ENCODE data around the gene AMZ1.
"Not testable (repeated sequence)": the region's sequence is repeated elsewhere in the genome, so short reads cannot be mapped to it uniquely, and the experiment has no call there.

Gene AMZ1

DNA sequence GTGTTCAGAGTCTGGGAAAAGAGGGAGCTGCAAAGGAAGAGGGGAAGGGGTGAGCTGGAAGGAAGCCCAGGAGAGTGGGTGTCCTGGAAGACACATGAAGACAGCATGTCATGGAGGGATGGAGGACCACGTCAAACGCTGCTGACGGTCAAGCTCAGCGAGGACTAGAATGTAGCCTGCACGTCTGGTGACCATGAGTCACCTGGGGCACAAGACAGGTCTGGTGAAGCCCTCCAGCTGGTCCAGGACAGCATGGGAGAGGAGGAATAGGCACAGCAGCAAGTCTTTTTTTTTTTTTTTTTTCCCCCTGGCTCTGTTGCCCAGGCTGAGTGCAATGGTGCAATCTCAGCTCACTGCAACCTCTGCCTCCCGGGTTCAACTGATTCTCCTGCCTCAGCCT is 19.6 kb upstream of the AMZ1 start:
- TF ChIP-seq, protein P1, sequence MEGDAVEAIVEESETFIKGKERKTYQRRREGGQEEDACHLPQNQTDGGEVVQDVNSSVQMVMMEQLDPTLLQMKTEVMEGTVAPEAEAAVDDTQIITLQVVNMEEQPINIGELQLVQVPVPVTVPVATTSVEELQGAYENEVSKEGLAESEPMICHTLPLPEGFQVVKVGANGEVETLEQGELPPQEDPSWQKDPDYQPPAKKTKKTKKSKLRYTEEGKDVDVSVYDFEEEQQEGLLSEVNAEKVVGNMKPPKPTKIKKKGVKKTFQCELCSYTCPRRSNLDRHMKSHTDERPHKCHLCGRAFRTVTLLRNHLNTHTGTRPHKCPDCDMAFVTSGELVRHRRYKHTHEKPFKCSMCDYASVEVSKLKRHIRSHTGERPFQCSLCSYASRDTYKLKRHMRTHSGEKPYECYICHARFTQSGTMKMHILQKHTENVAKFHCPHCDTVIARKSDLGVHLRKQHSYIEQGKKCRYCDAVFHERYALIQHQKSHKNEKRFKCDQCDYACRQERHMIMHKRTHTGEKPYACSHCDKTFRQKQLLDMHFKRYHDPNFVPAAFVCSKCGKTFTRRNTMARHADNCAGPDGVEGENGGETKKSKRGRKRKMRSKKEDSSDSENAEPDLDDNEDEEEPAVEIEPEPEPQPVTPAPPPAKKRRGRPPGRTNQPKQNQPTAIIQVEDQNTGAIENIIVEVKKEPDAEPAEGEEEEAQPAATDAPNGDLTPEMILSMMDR (conservative IDR thresholded peaks at IDR 0.05; ENCODE audit: low read length), result no peak
- peak; percentile 54 for DNase-seq (ENCODE audit: low read depth)
- H3K4me3 ChIP-seq (ENCODE audit: low read length), result no peak overlapping the region

DNA sequence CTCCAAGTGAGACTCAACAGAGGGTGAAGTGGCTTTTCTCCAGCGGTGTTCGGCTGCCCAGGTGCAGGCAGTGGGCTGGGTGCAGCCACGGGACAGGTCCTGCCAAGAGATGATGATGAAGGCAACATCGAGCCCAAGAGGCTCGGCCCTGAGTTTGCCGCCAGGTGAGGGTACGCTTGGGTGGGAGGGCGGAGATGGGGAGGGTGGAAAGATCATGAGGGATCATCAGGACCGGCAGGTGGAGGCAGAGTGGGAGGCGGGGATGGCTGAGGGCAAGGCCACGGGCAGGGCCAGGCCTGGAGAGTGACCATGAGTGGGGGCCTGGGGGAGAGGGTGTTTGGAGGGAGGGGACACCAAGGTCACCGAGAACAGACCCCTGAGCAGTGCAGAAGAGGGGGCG is 17.8 kb upstream of the AMZ1 start:
- DNase-seq (ENCODE audit: low read depth), result no peak
- TF ChIP-seq, protein P1 (conservative IDR thresholded peaks at IDR 0.05; ENCODE audit: low read length), result no peak
- H3K4me3 ChIP-seq (ENCODE audit: low read length), result no peak overlapping the region

DNA sequence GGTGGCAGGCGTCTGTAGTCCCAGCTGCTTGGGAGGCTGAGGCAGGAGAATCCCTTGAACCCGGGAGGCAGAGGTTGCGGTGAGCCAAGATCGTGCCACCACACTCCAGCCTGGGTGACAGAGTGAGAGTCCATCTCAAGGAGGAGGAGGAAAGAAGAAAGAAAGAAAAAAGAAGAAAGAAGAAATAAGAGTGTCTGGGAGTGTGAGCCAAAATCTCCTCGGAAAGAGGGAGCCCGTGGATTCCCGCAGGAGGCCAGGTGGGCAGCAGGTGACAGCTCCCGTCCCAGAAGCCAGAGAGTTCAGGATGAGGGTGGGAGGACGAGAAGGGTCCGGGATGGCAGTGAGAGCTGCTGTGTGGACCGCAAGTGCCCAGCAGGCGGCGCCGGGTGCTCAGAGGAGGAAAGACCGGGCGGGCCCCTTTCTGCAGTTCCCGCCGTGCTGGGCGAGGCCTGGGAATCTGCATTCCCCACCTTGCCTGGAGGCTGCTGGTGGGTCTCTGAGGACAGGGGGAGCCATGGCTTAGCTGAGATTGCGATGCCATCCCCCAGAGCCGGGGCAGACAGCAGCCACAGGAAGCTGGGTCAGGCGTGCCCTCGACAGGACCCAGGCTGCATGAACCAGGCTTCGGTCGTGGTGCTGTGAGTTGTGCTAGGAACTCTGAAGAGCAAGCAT is 17.1 kb upstream of the AMZ1 start:
- no peak overlapping the region for H3K4me3 ChIP-seq (ENCODE audit: low read length)
- TF ChIP-seq, protein P1 (conservative IDR thresholded peaks at IDR 0.05; ENCODE audit: low read length), result peak; percentile 75
- peak; percentile 54 for DNase-seq (ENCODE audit: low read depth)

DNA sequence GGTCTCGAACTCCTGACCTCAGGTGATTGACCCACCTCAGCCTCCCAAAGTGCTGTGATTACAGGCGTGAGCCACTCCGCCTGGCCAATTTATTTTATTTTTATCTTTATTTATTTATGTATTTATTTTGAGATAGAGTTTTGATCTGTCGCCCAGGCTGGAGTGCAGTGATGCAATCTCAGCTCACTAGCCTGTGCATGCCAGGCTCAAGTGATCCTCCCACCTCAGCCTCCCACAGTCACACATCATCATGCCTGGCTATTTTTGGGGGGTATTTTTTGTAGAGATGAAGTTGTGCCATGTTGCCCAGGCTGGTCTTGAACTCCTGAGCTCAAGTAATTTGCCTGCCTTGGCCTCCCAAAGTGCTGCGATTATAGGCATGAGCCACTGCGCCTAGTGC is 14.8 kb upstream of the AMZ1 start:
- DNase-seq (ENCODE audit: low read depth); H3K4me3 ChIP-seq (ENCODE audit: low read length): not testable (repeated sequence)

DNA sequence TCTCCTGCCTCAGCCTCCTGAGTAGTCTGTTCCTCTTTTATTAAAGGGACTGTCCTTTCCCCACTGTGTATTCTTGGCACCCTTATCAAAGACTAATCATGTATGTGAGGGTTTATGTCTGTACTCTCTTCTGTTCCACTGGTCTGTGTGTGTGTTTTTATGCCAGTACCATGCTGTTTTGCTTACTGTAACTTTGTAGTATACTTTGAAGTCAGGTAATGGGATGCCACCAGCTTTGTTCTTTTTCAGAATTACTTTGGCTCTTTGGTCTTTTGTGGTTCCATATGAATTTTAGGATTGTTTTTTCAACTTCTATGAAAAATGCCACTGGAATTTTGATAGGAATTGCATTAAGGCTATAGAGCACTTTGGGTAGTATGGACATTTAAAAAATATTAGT is 14.1 kb upstream of the AMZ1 start:
- no peak for DNase-seq (ENCODE audit: low read depth)
- TF ChIP-seq, protein P1 (conservative IDR thresholded peaks at IDR 0.05; ENCODE audit: low read length), result no peak
- no peak overlapping the region for H3K4me3 ChIP-seq (ENCODE audit: low read length)

DNA sequence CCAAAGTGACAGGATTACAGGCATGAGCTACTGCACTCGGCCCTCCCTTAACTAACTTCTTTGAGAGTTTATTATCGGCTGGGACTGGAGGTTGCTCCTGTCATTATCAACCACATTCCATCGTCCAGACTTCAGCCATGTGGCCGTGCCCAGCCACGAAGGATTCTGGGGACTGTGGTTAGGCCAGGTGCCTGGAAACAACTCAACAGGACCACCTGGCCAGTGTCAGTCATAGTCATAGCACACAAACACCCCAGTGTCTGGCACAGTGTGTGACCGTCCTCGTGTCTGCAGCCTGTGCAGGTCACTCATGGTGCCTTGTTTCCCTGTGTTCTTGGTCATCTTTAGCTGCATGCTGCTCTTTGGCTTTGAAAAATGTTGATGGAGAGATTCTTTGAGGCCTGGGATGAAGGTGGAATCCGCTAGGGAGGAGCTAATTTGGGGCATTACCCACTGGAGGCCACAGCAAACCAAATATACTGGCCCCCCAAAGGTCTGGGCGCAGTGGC is 12.7 kb upstream of the AMZ1 start:
- DNase-seq (ENCODE audit: low read depth), result no peak

DNA sequence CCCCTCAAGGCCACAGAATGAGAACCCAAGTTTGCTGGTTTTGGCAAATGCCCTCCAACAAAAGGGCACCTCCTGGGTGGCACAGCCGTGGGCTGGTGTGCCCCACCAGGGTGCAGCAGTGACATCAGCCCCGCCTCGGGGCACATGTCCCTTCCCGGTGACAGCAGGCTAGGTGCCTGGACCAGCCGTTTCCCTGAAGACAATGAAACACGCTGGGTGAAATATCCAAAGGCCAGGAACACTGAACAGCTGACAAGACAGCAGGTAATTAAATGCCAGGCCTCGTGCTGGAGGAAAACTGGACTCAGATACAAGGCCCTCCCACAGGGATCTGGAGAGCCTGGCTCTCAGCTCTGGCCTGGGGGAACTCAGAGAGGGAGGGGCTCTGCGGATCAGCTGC is 11.4 kb upstream of the AMZ1 start:
- DNase-seq (ENCODE audit: low read depth); H3K4me3 ChIP-seq (ENCODE audit: low read length): not testable (repeated sequence)

More for the DNA sequence above, 12.7 kb upstream of the AMZ1 start:
- no peak overlapping the region for H3K4me3 ChIP-seq (ENCODE audit: low read length)
- TF ChIP-seq, protein P1 (conservative IDR thresholded peaks at IDR 0.05; ENCODE audit: low read length), result no peak

DNA sequence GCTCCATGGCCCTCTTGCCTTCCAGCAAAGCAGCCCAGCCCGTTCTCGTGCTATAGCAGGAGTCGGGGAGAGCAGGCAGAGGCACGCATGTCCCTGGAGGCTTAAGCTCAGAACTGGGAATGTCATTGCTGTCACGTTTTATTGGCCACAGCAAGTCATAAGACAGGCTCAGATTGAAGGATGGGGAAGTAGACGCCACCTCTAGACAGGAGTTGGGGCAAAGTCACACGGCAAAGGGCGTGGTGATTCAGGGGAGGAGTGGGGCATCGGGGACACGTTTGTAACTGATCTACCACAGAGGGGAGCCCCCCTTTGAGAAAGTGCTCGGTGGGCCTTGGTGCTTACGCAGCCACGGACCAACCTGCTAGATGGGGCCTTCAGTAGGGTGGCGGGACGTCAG is 9.5 kb upstream of the AMZ1 start:
- DNase-seq (ENCODE audit: low read depth); H3K4me3 ChIP-seq (ENCODE audit: low read length): not testable (repeated sequence)

DNA sequence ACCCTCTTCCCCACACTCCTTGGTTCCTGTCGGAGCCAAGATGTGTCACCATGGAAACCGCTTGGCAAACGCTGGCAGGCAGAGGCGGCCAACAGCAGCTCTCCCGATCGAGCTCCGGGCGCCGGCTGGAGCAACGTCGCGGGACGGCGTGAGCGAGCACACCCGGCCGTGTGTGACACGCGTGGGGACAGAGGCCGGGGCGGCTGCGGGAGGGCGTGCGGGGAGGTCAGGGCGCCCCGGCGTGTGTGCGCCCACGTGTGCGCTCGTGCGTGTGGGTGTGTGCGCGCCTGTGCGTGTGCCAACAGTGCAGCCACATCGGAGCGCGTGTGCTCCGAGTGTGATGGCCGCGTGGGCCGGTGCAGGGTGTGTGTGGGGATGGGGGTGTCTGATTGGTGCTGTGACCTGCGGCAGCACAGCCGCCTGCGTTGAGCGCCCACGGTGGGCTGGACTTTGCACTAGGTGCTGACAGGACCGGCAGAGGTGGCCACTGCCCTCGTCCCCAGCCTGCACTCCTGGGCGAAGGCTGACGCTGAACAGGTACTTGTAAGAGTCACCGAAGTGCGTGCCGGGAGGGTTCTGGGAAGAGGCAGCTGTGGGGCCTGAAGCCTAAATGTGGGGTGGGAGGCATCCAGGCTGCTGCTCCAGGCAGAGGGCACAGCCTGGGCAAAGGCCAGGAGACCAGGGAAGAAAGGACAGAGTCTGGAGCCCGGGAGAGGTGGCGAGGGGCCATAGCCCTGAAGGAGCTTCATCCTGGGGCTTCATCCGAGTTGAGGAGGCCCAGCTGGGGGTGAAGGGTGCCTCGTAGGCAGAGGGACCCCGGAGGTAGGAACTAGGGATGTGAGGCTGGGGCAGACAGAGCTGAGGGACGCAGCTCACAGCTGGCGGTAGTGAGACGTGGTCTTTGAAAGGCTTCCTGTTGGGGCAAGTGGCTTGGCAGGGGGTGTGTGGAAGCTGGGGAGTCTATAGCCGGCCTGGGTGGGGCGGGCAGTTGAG is 8.6 kb upstream of the AMZ1 start:
- not testable (repeated sequence) for H3K4me3 ChIP-seq (ENCODE audit: low read length); DNase-seq (ENCODE audit: low read depth)

Measured in AG10803 (cell line).